ENCODE measurements around the gene SCP2.

GRCh38 chr1:52927212-52928014 is at the start of gene SCP2:
- TF ChIP-seq SP1 (IDR thresholded peaks at IDR 0.05), result no peak
- TF ChIP-seq FOXA1 (IDR thresholded peaks at IDR 0.05), result no peak
- TF ChIP-seq FOXK2 (IDR thresholded peaks at IDR 0.05), result no peak
- no peak for TF ChIP-seq ELF4 (IDR thresholded peaks at IDR 0.05)
- peak; percentile 30; the same call in 1 of the 2 replicates for TF ChIP-seq TARDBP (IDR thresholded peaks at IDR 0.05)

All from HEK293T (cell line).